Hepatocyte (in vitro differentiated cells): ENCODE results near the gene LDLRAD2.

Experiments
- CTCF ChIP-seq: fragments of 200-600 bp; sonication (generic); IDR thresholded peaks from 2 replicates; pipeline ENCODE4 v1.5.1; 2016; ENCODE audit warnings: antibody characterized with exemption, mild to moderate bottlenecking; ENCODE audit not compliant: poor library complexity
- EZH2 ChIP-seq: fragments of 200-600 bp; sonication (generic); IDR thresholded peaks from 2 replicates; pipeline ENCODE4 v1.6.1; 2016; ENCODE audit warnings: antibody characterized with exemption, mild to moderate bottlenecking, borderline replicate concordance
- EZH2phosphoT487 ChIP-seq: fragments of 200-600 bp; sonication (generic); IDR thresholded peaks from one replicate; pipeline ENCODE4 v1.6.1; 2018; ENCODE audit warnings: antibody characterized with exemption, mild to moderate bottlenecking, low read depth, moderate library complexity; ENCODE audit not compliant: unreplicated experiment, severe bottlenecking

GRCh38 chr1:21873174-21873573 lies 61.1 kb downstream of the LDLRAD2 start:
- TF ChIP-seq CTCF (no peak), EZH2 (no peak), EZH2phosphoT487 (no peak)
